Spleen (tissue), 7 donors: ENCODE results near the gene PDE4B.

ENCODE experiments used
- POLR2A ChIP-seq, 3 donors: fragments of 450-650 bp; IDR thresholded peaks; one replicate each; pipeline ENCODE4 v1.5.1; 2017; ENCODE audit warnings: antibody characterized with exemption in 3 of 3, mild to moderate bottlenecking in 1 of 3
- TF ChIP-seq, protein P1 (sequence below), 11 experiments: fragments of 200-600 bp in 7 of 11; fragments of 450-650 bp in 4 of 11; sonication (generic) in 4 of 11; IDR thresholded peaks in 8 of 11; conservative IDR thresholded peaks in 3 of 11; 1 replicate in 7 of 11; 2 replicates in 4 of 11; pipeline versions ENCODE4 v1.4.0 to v1.8.0; 2016 to 2021; ENCODE audit warnings: antibody characterized with exemption in 11 of 11, inconsistent platforms in 4 of 11, mild to moderate bottlenecking in 1 of 11
- donor health status: DM: no; HTN: no; CAD: no; lungs with moderate emphysema.
- donor health status: DM: no; HTN: no; CAD: no.
- donor health status: DM: no; HTN: no; CAD: no.

DNA sequence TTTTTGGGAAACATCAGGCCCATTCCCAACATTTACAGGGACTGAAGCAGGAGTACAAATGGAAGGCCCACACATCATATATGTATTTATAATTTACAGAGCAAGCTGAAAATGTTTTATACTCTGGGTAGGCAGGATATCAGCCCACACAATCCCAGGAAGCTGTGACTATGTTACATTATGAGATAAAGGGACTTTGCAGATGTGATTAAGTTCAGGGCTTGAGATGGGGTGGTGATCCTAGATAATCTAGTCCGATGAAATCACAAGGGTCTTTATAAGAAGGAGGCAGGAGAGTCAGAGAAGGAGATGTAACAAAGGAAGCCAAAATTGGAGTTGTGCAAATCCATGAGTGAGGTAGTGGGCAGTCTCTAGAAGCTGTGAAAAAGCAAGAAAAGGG is 160.5 kb downstream of the PDE4B start:
- TF ChIP-seq, protein P1, sequence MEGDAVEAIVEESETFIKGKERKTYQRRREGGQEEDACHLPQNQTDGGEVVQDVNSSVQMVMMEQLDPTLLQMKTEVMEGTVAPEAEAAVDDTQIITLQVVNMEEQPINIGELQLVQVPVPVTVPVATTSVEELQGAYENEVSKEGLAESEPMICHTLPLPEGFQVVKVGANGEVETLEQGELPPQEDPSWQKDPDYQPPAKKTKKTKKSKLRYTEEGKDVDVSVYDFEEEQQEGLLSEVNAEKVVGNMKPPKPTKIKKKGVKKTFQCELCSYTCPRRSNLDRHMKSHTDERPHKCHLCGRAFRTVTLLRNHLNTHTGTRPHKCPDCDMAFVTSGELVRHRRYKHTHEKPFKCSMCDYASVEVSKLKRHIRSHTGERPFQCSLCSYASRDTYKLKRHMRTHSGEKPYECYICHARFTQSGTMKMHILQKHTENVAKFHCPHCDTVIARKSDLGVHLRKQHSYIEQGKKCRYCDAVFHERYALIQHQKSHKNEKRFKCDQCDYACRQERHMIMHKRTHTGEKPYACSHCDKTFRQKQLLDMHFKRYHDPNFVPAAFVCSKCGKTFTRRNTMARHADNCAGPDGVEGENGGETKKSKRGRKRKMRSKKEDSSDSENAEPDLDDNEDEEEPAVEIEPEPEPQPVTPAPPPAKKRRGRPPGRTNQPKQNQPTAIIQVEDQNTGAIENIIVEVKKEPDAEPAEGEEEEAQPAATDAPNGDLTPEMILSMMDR (IDR thresholded peaks at IDR 0.05 in 8 of 11, conservative IDR thresholded peaks at IDR 0.05 in 3 of 11) = no peak
- TF ChIP-seq POLR2A (IDR thresholded peaks at IDR 0.05) = no peak
